Right cardiac atrium (tissue), 5 donors: ENCODE measurements around the gene TLL1. TPM values are rescaled to one million over a fixed set of nuclear protein-coding genes. Genes with fewer than 3 reads are reported as not detected.

Source experiments
- ATAC-seq, 2 donors: fragments of 200-7000 bp; cut with Tn5 transposase; one replicate each; pipeline versions ENCODE4 v1.8.0 to v1.9.1; 2020; ENCODE audit warnings: moderate library complexity in 2 of 2, mild to moderate bottlenecking in 1 of 2
- DNase-seq, 3 donors: peaks; one replicate each; pipeline ENCODE4 v3.0.0-alpha.2; 2020
- H3K27ac ChIP-seq: one replicate; pipeline ENCODE4 v1.5.1; 2013; ENCODE audit warnings: mild to moderate bottlenecking, low read length, control low read depth, moderate library complexity
- H3K27me3 ChIP-seq: one replicate; pipeline ENCODE4 v1.6.1; 2013; ENCODE audit not compliant: control insufficient read depth, insufficient read depth
- H3K4me1 ChIP-seq: one replicate; pipeline ENCODE4 v1.6.1; 2013; ENCODE audit warnings: low read length; ENCODE audit not compliant: control insufficient read depth, insufficient read depth
- H3K4me3 ChIP-seq: one replicate; pipeline ENCODE4 v1.5.1; 2013; ENCODE audit warnings: low read length, control low read depth
- H3K9me3 ChIP-seq: one replicate; pipeline ENCODE4 v1.6.1; 2013; ENCODE audit warnings: low read length; ENCODE audit not compliant: control insufficient read depth
- WGBS: extraction: QIAGEN DNeasy Blood & Tissue Kit; methylation state at CpG from one replicate; pipeline ENCODE4 v1.1.7; 2013; 5-methylcytosine and 5-hydroxymethylcytosine counted together
- intact Hi-C, 4 donors: fragments of 100-400 bp; cut with DNase I; formaldehyde crosslinking; loops; one replicate each; pipeline versions ENCODE4 v1.11.0 to v1.14.0; 2022 to 2023
- polyA plus RNA-seq: library from polyadenylated mRNA; stranded (reverse); fragments of 200-250 nt; gene quantifications from one replicate; pipeline ENCODE4 v1.2.3, GENCODE V29; 2013
- total RNA-seq, 4 donors: library from RNA; stranded (reverse); fragmentation: NEBNext Ultra II Directional; extraction: Animal tissue kit (Norgen Biotek cat#: 25700); gene quantifications; one replicate each; pipeline ENCODE4 v1.2.1, GENCODE V29; 2021
- donor health status: healthy with polysubstance abuse.
- donor health status: DM: no; HTN: yes; CAD: no.
- donor health status: DM: no; HTN: no; CAD: no.
- donor health status: DM: no; HTN: yes; CAD: no; lungs with severe emphysema.
- donor health status: DM: yes; HTN: yes; CAD: no.

TLL1 gene
- total and polyA plus RNA-seq, 5 donors = 0.52 to 6.0 (median 3.3) TPM

DNA sequence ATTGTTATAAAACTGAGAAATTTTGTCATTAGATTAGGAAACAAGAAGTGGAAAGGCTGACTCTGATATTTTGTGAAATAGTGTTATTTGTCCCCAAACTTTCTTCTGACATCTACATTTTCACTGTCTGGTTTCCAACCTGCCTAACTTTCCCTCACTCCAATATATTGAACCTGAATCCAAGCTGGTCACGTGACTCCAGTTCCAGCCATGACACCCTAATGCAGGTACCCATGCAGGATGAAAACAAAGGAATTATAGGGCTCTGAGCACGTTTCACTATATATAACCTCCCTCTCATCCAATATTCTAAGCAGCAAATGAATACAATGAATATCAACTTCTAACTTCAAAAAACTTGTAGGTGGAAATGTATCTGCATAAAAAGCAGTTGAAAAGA, 231.6 kb downstream of the TLL1 start:
- DNase-seq (no peak), ATAC-seq (no peak)
- no peak overlapping the region for H3K27ac ChIP-seq
- no peak overlapping the region for H3K4me3 ChIP-seq
- H3K27me3 ChIP-seq = no peaks in the 10 kb centered on the region
- intact Hi-C loops = no loop called here
- 69% methylated on average over 2 of the region's 2 CpGs for WGBS
- no peaks in the 10 kb centered on the region for H3K9me3 ChIP-seq
- H3K4me1 ChIP-seq = no peaks in the 10 kb centered on the region

DNA sequence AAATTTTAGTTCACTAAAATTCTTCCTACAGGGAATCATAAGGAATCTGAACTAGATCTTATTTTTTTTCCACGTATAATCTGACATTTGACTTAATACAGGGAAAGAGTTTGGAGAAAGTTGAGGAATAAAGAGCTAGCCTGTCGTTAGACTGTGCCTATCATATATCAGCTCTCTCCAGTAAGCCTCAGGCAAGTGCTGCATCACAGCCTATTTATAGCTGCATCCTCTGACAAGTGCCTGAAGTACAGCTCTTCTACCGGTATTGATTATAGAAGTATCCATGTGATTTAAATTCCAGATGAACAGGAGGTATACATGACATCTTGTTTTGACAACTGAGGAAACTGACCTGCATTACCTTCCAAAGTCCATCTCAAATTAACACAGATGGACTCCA, 248.9 kb downstream of the TLL1 start:
- no peaks in the 10 kb centered on the region for H3K4me1 ChIP-seq
- WGBS = 30% methylated on average over 3 of the region's 3 CpGs
- H3K27ac ChIP-seq = no peak overlapping the region
- ATAC-seq (peak; percentile 69 to 84), DNase-seq (no peak)
- intact Hi-C loops = no loop called here
- no peaks in the 10 kb centered on the region for H3K27me3 ChIP-seq
- no peak overlapping the region for H3K4me3 ChIP-seq
- no peaks in the 10 kb centered on the region for H3K9me3 ChIP-seq

DNA sequence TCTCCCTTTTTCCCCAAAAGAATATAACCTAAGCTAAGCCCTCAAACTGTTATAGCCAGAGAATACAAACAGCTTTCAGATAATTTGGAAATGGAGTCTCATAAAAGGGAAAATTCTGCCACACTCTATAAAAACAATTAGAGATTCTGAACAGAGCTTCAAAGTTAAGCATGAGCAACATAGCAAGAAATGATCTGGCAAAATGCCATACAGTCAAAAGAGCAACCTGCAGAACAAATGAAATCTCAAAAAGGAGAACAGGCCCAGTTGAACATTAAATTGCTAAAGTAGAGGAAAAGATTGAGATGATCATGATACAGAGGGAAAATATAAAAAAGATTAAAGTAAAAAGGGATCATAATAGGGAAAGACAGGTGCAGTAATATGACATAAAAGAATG, 250.5 kb downstream of the TLL1 start:
- H3K4me1 ChIP-seq = no peaks in the 10 kb centered on the region
- H3K27ac ChIP-seq = no peak overlapping the region
- intact Hi-C loops = no loop called here
- no peak for ATAC-seq
- no peaks in the 10 kb centered on the region for H3K9me3 ChIP-seq
- H3K27me3 ChIP-seq = no peaks in the 10 kb centered on the region
- DNase-seq = no peak
- no peak overlapping the region for H3K4me3 ChIP-seq

DNA sequence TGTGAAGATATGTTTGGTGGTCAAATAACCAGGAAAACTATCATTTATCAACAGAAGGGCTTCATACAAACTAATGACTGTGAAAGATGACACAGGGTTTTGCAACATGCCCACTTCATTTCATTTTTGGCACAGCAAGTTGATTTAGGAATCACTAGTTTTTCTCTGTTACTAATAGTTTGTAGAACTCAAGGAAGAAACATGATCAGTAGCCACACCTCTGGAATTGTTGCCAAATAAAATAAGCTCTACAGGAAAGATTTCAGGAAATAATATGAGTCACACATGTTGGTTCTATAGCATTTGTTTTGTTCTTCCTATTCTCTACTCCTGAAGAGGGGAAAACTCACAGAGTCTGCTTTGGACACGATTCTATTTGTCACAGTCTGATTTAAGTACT, 255.4 kb downstream of the TLL1 start:
- ATAC-seq = no peak
- Histone ChIP-seq H3K27ac (no peak overlapping the region), H3K4me3 (no peak overlapping the region), H3K9me3 (no peaks in the 10 kb centered on the region), H3K27me3 (no peaks in the 10 kb centered on the region), H3K4me1 (no peaks in the 10 kb centered on the region)
- intact Hi-C loops = no loop called here
- no peak for DNase-seq
- WGBS = 25% methylated on average over 1 of the region's 1 CpG

DNA sequence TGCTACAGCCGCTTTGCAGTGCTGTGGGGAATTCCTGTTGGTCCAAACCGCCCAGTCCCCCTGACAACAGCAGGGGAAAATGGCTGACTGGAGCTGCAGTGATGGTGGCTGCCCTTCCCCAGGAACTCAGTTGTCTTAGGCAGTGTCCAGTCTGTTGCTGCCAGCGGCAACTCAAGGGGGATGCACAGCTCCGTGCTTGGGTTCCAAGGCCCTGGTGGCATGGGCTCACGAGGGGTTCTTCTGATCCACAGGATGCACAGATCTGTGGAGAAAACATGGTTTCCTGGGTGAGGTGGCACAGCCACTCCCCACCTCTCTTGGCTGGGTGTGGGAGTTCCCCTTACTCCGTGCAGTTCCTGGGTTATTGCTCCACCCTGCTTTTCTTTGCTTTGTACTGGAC, 261.2 kb downstream of the TLL1 start:
- WGBS = 67% methylated on average over 6 of the region's 6 CpGs
- no peak for DNase-seq
- Histone ChIP-seq H3K4me1 (no peaks in the 10 kb centered on the region), H3K27me3 (peaks cover under 1% of the 10 kb centered on the region), H3K4me3 (no peak overlapping the region), H3K9me3 (no peaks in the 10 kb centered on the region), H3K27ac (no peak overlapping the region)
- no peak for ATAC-seq
- intact Hi-C loops = no loop called here

DNA sequence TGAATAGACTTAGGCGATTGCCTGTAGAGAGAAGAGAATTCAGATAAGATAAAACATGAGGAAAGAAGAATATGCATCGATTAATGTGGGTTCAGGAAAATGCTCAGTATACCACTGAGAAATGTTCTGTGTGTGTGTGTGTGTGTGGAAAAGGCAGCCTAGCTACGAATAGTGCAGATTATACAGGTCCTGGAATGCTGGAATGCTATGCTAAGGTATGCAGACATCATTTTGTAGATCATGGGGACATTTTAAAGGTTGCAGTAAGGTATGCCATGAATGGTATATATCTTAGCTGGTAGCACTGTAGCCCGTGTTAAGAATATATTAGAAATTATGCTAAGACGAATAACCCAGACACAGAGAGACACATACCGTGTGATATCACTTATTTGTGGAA, 267.9 kb downstream of the TLL1 start:
- H3K27ac ChIP-seq = no peak overlapping the region
- no peaks in the 10 kb centered on the region for H3K9me3 ChIP-seq
- intact Hi-C loops = no loop called here
- no peak for ATAC-seq
- H3K4me1 ChIP-seq = no peaks in the 10 kb centered on the region
- DNase-seq = no peak
- peaks cover 2% of the 10 kb centered on the region for H3K27me3 ChIP-seq
- WGBS = 67% methylated on average over 6 of the region's 6 CpGs
- H3K4me3 ChIP-seq = no peak overlapping the region

DNA sequence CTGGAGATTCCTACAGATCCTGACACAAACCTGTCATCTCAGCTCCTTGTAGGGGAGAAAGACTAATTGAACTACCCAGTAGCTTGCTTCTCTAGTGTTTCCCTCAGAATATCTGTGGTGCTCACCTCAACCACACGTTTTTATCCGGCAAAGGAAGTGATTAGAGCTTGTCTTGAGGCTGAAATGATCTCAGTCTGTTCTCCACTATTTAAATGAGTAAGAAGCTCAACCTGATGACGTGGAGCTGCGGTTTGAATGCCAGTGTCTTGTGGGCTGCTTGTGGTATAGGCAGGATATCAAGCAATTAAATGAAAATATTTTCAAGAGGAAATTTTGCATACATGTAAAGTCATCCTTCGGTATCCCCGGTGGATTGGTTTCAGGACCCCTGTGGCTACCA, 270.2 kb downstream of the TLL1 start:
- ATAC-seq = no peak
- no peaks in the 10 kb centered on the region for H3K4me1 ChIP-seq
- intact Hi-C loops = no loop called here
- no peak overlapping the region for H3K27ac ChIP-seq
- H3K27me3 ChIP-seq = peaks cover 2% of the 10 kb centered on the region
- H3K4me3 ChIP-seq = no peak overlapping the region
- 84% methylated on average over 6 of the region's 6 CpGs for WGBS
- no peaks in the 10 kb centered on the region for H3K9me3 ChIP-seq
- DNase-seq = no peak

DNA sequence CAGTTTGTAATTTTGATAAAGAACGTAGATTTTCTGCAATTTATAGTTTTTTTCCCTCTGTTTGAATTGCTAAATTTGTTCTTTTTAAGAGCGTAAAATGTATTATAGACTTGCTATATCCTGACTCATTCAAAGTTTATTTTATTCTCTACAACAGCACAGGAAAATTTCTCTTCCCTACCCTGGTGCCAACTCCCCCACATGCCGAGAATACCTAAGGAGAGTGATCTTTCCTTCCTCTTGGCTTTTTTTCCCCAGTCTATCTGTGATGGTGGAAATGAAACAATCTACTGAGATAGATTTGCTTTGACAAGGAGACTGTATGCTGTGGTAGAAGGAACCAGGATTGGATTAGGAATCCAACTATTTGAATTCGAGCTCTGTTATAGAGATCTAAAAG, 271.6 kb downstream of the TLL1 start:
- Histone ChIP-seq H3K27ac (no peak overlapping the region), H3K9me3 (no peaks in the 10 kb centered on the region), H3K4me3 (no peak overlapping the region), H3K4me1 (no peaks in the 10 kb centered on the region), H3K27me3 (no peaks in the 10 kb centered on the region)
- no peak for DNase-seq
- ATAC-seq = no peak
- intact Hi-C loops = no loop called here
- WGBS = 50% methylated on average over 4 of the region's 4 CpGs

DNA sequence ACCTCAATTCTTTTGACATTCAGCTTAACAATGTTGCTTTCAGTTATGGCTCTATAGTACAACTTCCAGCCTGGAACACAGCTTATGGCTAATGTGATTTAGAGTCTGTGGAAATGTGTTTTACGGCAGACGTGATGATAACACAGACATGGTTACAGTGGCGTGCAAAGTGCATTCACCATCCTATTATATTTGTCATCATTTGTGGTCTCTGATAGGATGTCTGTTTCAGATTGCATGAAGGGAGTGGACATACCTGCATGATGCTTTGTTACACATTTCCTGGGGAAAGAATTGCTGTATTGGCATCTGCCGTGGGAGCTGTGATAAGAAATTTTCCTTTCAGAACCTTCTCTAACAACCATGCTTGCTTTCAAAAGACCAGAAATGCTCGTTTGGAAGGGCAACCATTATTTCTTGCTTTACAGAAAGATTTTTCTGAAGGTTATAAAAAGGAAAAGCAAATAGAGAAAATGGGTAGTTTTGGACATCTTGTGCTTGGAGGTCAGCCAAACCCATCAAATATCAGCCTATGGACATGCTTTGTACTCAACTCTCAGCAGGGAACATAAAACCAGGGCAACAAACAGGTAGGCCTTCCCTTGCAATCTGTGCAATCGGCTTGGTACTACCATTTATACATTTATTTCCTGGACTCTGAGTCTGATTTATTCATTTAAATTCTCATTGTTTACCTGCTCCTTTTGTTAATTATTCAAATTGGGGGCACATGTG, 273.9 kb downstream of the TLL1 start:
- ATAC-seq (no peak), DNase-seq (no peak)
- 63% methylated on average over 6 of the region's 6 CpGs for WGBS
- H3K27me3 ChIP-seq = no peaks in the 10 kb centered on the region
- no peaks in the 10 kb centered on the region for H3K4me1 ChIP-seq
- intact Hi-C loops = no loop called here
- no peak overlapping the region for H3K27ac ChIP-seq
- no peaks in the 10 kb centered on the region for H3K9me3 ChIP-seq
- no peak overlapping the region for H3K4me3 ChIP-seq
